HepG2 (cell line): Measurements from ENCODE around the gene TRAPPC4. TPM values are rescaled to one million over a fixed set of nuclear protein-coding genes. Genes with fewer than 3 reads are reported as not detected.

ENCODE experiments used
- DNMT1 ChIP-seq: sonication (generic); formaldehyde crosslinking; IDR thresholded peaks from 2 replicates; pipeline ENCODE4 v1.5.1; 2020; ENCODE audit warnings: mild to moderate bottlenecking, missing genetic modification reagents
- ESRRA ChIP-seq: sonication (generic); formaldehyde crosslinking; IDR thresholded peaks from 2 replicates; pipeline ENCODE4 v1.5.1; 2020; ENCODE audit warnings: mild to moderate bottlenecking, low read depth, missing genetic modification reagents
- HOXA3 ChIP-seq: sonication (generic); formaldehyde crosslinking; IDR thresholded peaks from 2 replicates; pipeline ENCODE4 v1.5.0; 2020; ENCODE audit warnings: missing genetic modification reagents
- HOXD1 ChIP-seq: sonication (generic); formaldehyde crosslinking; IDR thresholded peaks from 2 replicates; pipeline ENCODE4 v1.5.0; 2020; ENCODE audit warnings: missing genetic modification reagents
- KLF13 ChIP-seq: sonication (generic); formaldehyde crosslinking; IDR thresholded peaks from 2 replicates; pipeline ENCODE4 v1.4.0; 2020; ENCODE audit warnings: mild to moderate bottlenecking, missing genetic modification reagents
- MXD4 ChIP-seq: IDR thresholded peaks from 2 replicates; pipeline ENCODE4 v1.6.1; 2016; ENCODE audit warnings: mild to moderate bottlenecking, missing biosample characterization, missing genetic modification reagents
- PHF20 ChIP-seq: sonication (generic); formaldehyde crosslinking; IDR thresholded peaks from 2 replicates; pipeline ENCODE4 v1.5.0; 2020; ENCODE audit warnings: mild to moderate bottlenecking, missing genetic modification reagents
- PRMT3 ChIP-seq: sonication (generic); formaldehyde crosslinking; IDR thresholded peaks from 2 replicates; pipeline ENCODE4 v1.8.1; 2022; ENCODE audit warnings: low read depth, mild to moderate bottlenecking, moderate library complexity, missing genetic modification reagents, borderline replicate concordance
- TCF12 ChIP-seq, 2 experiments: fragments of 450-650 bp in 1 of 2; sonication (generic) in 1 of 2; formaldehyde crosslinking in 1 of 2; IDR thresholded peaks; 2 replicates each; pipeline versions ENCODE4 v1.6.1 to v1.8.0; 2017 to 2022; ENCODE audit warnings: antibody characterized with exemption in 1 of 2, mild to moderate bottlenecking in 1 of 2, missing genetic modification reagents in 1 of 2, moderate library complexity in 1 of 2
- TOE1 ChIP-seq: sonication (generic); formaldehyde crosslinking; IDR thresholded peaks from 2 replicates; pipeline ENCODE4 v1.4.0; 2020; ENCODE audit warnings: mild to moderate bottlenecking, missing genetic modification reagents
- ZNF121 ChIP-seq: sonication (generic); formaldehyde crosslinking; IDR thresholded peaks from 2 replicates; pipeline ENCODE4 v1.5.0; 2020; ENCODE audit warnings: mild to moderate bottlenecking, missing genetic modification reagents
- ZNF232 ChIP-seq: sonication (generic); formaldehyde crosslinking; IDR thresholded peaks from 2 replicates; pipeline ENCODE4 v1.4.0; 2020; ENCODE audit warnings: missing genetic modification reagents, borderline replicate concordance
- ZNF280D ChIP-seq: sonication (generic); formaldehyde crosslinking; IDR thresholded peaks from 2 replicates; pipeline ENCODE4 v1.5.1; 2020; ENCODE audit warnings: mild to moderate bottlenecking, missing genetic modification reagents
- ZNF567 ChIP-seq: sonication (generic); formaldehyde crosslinking; IDR thresholded peaks from 2 replicates; pipeline ENCODE4 v1.8.1; 2023; ENCODE audit warnings: mild to moderate bottlenecking, missing genetic modification reagents, borderline replicate concordance
- polyA plus RNA-seq, 8 experiments: library from polyadenylated mRNA; depleted of rRNA in 3 of 8; stranded (reverse) in 7 of 8; unstranded in 1 of 8; fragments of >200 nt; fragmentation: Illumina TruSeq in 4 of 8; extraction: Trizol in 4 of 8; gene quantifications; 2 replicates each; pipeline versions ENCODE4 v1.2.1 to v1.2.3, GENCODE V29; 2011 to 2016; ENCODE audit warnings: low read depth in 4 of 8, missing spikeins in 1 of 8, mixed read lengths in 1 of 8; ENCODE audit not compliant: insufficient read depth in 1 of 8
- total RNA-seq, 5 experiments: library from RNA; depleted of rRNA; stranded (reverse); fragments of >200 nt; fragmentation: Illumina TruSeq; extraction: Trizol; gene quantifications; 2 replicates each; pipeline ENCODE4 v1.2.3, GENCODE V29; 2016; ENCODE audit warnings: low read depth in 1 of 5
- TF ChIP-seq, protein P1 (sequence below): sonication (generic); formaldehyde crosslinking; IDR thresholded peaks from 2 replicates; pipeline ENCODE4 v1.9.0; 2021; ENCODE audit warnings: missing genetic modification reagents, borderline replicate concordance
- TF ChIP-seq, protein P2 (sequence below): sonication (generic); formaldehyde crosslinking; conservative IDR thresholded peaks from 2 replicates; pipeline ENCODE4 v1.4.0; 2020; ENCODE audit warnings: mild to moderate bottlenecking, missing genetic modification reagents, moderate library complexity
- TF ChIP-seq, protein P3 (sequence below): sonication (generic); formaldehyde crosslinking; IDR thresholded peaks from 2 replicates; pipeline ENCODE4 v1.5.1; 2020; ENCODE audit warnings: missing genetic modification reagents, mild to moderate bottlenecking, borderline replicate concordance

Gene TRAPPC4
- total and polyA plus RNA-seq, 2 of the 13 experiments (the other 11 are each of a cell fraction or from before 2014, with no cell fraction given): 97.4 to 140 TPM

- TF ChIP-seq PHF20 (peak; percentile 93), ESRRA (no peak), MXD4 (CRISPR knock-in tag) (no peak; the same call in 1 of the 2 replicates), TCF12 (IDR thresholded peaks at IDR 0.05) (no peak), TCF12 (CRISPR knock-in tag; IDR thresholded peaks at IDR 0.05) (no peak), KLF13 (CRISPR knock-in tag) (peak; percentile 78; the same call in 1 of the 2 replicates), HOXA3 (CRISPR knock-in tag) (peak; percentile 94), ZNF567 (0 out of 2 replicates have a peak, but pooled peaks have one; percentile 89), HOXD1 (CRISPR knock-in tag) (0 out of 2 replicates have a peak, but pooled peaks have one; percentile 72), ZNF280D (0 out of 2 replicates have a peak, but pooled peaks have one; percentile 17), TOE1 (CRISPR knock-in tag) (no peak), PRMT3 (CRISPR knock-in tag) (peak; percentile 77; the same call in 1 of the 2 replicates), DNMT1 (no peak), ZNF121 (CRISPR knock-in tag) (peak; percentile 39; the same call in 1 of the 2 replicates), ZNF232 (CRISPR knock-in tag) (0 out of 2 replicates have a peak, but pooled peaks have one; percentile 64)
- TF ChIP-seq, protein P1, sequence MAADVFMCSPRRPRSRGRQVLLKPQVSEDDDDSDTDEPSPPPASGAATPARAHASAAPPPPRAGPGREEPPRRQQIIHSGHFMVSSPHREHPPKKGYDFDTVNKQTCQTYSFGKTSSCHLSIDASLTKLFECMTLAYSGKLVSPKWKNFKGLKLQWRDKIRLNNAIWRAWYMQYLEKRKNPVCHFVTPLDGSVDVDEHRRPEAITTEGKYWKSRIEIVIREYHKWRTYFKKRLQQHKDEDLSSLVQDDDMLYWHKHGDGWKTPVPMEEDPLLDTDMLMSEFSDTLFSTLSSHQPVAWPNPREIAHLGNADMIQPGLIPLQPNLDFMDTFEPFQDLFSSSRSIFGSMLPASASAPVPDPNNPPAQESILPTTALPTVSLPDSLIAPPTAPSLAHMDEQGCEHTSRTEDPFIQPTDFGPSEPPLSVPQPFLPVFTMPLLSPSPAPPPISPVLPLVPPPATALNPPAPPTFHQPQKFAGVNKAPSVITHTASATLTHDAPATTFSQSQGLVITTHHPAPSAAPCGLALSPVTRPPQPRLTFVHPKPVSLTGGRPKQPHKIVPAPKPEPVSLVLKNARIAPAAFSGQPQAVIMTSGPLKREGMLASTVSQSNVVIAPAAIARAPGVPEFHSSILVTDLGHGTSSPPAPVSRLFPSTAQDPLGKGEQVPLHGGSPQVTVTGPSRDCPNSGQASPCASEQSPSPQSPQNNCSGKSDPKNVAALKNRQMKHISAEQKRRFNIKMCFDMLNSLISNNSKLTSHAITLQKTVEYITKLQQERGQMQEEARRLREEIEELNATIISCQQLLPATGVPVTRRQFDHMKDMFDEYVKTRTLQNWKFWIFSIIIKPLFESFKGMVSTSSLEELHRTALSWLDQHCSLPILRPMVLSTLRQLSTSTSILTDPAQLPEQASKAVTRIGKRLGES (CRISPR knock-in tag): no peak
- TF ChIP-seq, protein P2, sequence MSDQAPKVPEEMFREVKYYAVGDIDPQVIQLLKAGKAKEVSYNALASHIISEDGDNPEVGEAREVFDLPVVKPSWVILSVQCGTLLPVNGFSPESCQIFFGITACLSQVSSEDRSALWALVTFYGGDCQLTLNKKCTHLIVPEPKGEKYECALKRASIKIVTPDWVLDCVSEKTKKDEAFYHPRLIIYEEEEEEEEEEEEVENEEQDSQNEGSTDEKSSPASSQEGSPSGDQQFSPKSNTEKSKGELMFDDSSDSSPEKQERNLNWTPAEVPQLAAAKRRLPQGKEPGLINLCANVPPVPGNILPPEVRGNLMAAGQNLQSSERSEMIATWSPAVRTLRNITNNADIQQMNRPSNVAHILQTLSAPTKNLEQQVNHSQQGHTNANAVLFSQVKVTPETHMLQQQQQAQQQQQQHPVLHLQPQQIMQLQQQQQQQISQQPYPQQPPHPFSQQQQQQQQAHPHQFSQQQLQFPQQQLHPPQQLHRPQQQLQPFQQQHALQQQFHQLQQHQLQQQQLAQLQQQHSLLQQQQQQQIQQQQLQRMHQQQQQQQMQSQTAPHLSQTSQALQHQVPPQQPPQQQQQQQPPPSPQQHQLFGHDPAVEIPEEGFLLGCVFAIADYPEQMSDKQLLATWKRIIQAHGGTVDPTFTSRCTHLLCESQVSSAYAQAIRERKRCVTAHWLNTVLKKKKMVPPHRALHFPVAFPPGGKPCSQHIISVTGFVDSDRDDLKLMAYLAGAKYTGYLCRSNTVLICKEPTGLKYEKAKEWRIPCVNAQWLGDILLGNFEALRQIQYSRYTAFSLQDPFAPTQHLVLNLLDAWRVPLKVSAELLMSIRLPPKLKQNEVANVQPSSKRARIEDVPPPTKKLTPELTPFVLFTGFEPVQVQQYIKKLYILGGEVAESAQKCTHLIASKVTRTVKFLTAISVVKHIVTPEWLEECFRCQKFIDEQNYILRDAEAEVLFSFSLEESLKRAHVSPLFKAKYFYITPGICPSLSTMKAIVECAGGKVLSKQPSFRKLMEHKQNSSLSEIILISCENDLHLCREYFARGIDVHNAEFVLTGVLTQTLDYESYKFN (CRISPR knock-in tag): 0 out of 2 replicates have a peak, but pooled peaks have one; percentile 50
- TF ChIP-seq, protein P3, sequence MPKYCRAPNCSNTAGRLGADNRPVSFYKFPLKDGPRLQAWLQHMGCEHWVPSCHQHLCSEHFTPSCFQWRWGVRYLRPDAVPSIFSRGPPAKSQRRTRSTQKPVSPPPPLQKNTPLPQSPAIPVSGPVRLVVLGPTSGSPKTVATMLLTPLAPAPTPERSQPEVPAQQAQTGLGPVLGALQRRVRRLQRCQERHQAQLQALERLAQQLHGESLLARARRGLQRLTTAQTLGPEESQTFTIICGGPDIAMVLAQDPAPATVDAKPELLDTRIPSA (CRISPR knock-in tag): no peak
Measured at GRCh38 chr11:119018074-119018938, at the start of gene TRAPPC4, which contains the start of gene RPS25 (continued).
